ENCODE measurements around the gene P3R3URF.

Gene P3R3URF

DNA sequence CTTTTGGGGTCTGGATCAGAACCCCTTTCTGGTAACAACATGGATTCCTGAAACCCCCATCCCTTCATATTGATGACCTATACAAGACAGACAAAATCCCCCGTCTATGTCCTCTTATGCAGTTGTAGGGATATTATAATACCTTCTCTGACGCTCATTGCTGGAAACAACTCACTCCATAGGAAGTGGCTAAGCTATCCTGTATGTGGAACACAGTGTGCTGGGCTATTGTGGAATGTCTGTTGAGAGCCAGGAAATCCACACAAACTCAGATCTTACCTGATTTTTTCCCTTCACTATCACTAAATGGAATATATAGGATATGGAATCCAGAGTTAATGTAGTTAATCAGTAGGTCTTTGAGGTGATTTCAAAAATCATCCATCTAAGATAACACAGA lies 26.2 kb downstream of the P3R3URF start:
- no peak for DNase-seq (ENCODE audit: low spot score)
- ChIA-PET CTCF (interaction anchor here (0.6 kb wide), 1 partner anchor 10 kb away, joined by 3 read pairs; no protein-coding TSS in a partner anchor), POLR2A (ENCODE audit: low non-redundant PET) (no interaction called here)
- H3K27ac ChIP-seq: no peak overlapping the region
- TF ChIP-seq, protein P1, sequence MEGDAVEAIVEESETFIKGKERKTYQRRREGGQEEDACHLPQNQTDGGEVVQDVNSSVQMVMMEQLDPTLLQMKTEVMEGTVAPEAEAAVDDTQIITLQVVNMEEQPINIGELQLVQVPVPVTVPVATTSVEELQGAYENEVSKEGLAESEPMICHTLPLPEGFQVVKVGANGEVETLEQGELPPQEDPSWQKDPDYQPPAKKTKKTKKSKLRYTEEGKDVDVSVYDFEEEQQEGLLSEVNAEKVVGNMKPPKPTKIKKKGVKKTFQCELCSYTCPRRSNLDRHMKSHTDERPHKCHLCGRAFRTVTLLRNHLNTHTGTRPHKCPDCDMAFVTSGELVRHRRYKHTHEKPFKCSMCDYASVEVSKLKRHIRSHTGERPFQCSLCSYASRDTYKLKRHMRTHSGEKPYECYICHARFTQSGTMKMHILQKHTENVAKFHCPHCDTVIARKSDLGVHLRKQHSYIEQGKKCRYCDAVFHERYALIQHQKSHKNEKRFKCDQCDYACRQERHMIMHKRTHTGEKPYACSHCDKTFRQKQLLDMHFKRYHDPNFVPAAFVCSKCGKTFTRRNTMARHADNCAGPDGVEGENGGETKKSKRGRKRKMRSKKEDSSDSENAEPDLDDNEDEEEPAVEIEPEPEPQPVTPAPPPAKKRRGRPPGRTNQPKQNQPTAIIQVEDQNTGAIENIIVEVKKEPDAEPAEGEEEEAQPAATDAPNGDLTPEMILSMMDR (conservative IDR thresholded peaks at IDR 0.05; ENCODE audit: low read depth): no peak

DNA sequence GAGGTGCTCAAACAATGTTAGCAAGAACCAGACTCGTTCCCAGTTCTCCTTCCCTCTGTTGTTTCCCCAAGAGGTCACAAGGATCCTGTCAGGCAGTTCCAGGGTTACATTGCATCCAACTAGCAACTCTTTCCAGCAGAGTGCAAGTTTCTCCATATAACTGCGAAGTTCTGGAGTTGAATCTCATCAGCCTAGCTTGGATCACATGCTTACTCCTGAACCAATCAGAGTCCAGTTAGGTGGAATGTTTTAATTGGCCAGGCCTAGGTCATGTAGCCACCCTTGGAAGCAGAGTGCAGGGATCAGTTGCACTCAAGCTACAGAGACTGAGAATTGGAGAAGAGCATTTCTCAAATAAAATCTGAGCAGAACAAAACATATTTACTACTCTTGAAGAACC lies 28.0 kb downstream of the P3R3URF start:
- CTCF ChIA-PET: interaction anchor here (0.7 kb wide), 1 partner anchor 1484 kb away, joined by 7 read pairs; no protein-coding TSS in a partner anchor
- POLR2A ChIA-PET (ENCODE audit: low non-redundant PET): no interaction called here
- no peak for DNase-seq (ENCODE audit: low spot score)
- no peak overlapping the region for H3K27ac ChIP-seq
- TF ChIP-seq, protein P1 (conservative IDR thresholded peaks at IDR 0.05; ENCODE audit: low read depth): no peak

DNA sequence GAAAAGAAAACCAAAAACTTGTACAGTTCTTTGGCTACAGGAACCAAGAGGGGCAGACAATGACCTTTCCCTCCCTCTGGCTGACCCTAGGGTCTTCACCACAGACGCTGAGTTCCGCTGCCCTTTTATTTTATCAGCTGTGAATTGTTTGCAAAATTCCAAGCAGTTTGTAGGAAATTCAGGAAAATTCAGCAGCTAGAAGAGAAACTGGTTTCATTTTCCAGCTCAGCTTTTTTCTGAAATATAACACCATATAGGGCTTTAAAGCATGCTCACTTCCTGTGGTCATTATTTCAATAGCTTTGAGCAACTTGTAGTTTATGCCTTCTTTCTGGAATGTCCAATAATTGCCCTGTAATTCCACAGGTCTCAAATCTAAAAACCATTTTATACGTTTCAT lies 38.4 kb downstream of the P3R3URF start:
- POLR2A ChIA-PET (ENCODE audit: low non-redundant PET): no interaction called here
- CTCF ChIA-PET: no interaction called here
- H3K27ac ChIP-seq: no peak overlapping the region
- TF ChIP-seq, protein P1 (conservative IDR thresholded peaks at IDR 0.05; ENCODE audit: low read depth): no peak
- DNase-seq (ENCODE audit: low spot score): no peak

DNA sequence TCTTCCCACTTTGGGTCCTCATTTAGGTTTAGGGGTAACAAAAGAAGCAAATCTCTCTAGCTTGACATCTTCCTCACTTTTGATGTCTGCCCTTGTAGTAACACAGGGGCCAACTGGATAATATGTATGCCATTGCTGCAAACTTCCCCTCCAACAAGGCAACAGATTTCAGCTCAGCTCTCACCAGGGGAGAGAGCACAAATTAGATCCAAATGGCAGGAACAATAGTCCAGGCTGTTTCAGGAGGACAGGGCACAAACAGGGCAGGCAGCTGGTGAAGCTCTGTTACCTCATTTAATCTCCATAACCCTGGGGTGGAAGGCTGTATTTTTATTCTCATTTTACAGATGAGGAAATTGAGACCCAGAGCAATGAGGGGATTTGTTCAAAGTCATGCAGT lies 39.6 kb downstream of the P3R3URF start:
- CTCF ChIA-PET: no interaction called here
- DNase-seq (ENCODE audit: low spot score): no peak

DNA sequence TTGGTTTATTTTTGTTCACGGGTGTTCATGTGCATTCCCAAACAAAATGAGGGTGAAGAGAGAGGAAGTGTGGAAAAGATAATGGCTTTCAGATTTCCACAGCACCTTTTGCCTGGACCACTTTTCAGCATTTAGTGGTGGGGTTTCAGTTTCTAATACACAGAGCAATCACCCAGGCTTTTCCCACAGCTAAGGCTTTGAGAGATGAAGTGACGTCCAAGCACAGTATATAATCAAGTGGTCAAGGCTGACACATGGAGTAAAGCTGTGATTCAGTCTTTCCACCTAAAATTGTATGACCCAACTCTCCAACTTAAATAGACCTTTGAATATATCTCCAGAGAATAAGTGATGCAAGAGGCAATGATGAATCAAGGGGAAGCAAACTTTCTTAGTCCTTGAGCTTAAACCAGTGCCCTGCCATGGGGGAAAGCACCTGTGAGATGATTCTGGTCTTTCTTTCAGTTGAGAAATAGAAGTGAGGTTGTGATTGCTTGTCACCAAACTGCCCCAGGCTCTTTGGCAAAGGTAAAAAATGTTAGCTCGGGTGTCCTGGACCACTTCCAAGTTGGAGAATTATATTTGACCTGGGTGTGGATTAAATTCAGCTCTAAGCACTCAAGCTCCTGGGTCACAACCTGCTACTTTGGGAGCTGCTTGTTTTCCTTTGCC lies 41.5 kb downstream of the P3R3URF start:
- TF ChIP-seq, protein P1 (conservative IDR thresholded peaks at IDR 0.05; ENCODE audit: low read depth): no peak
- CTCF ChIA-PET: interaction anchor here (0.6 to 1.1 kb wide), 6 partner anchors 29 to 166 kb away, joined by 3 read pairs; no protein-coding TSS in a partner anchor
- no peak overlapping the region for H3K27ac ChIP-seq

More for the DNA sequence above, 39.6 kb downstream of the P3R3URF start:
- TF ChIP-seq, protein P1 (conservative IDR thresholded peaks at IDR 0.05; ENCODE audit: low read depth): no peak
- no peak overlapping the region for H3K27ac ChIP-seq
- POLR2A ChIA-PET (ENCODE audit: low non-redundant PET): no interaction called here

DNA sequence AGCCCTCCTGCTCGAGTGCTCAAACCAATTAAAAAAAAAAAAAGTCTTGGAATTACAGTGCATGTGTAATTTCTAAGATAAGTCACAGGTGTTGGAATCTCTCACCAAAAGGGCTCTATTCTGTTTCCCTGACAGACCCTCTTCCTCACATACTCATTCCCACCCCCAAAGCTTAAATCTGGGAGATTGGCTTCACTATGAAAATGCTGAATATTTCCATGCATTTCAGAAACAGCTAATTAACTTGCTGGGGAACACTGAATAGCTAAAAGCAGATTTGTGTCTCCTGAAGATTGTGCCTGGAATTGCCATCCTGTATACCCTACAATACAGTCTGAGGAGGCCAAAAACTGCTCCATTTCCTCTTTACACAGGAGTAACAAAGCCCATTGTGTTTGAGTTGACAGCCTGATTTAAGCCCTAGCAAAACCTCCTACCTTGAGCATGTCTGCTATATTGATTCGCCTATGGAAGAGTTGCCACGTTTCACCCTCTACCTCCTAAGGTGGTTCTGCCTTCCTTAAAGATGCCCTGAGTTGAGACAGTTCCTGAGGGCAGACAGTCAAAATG lies 42.4 kb downstream of the P3R3URF start:
- ChIA-PET CTCF (interaction anchor here (0.6 to 1.0 kb wide), 3 partner anchors 46 to 1042 kb away, joined by 3 to 4 read pairs (median 3); no protein-coding TSS in a partner anchor), POLR2A (ENCODE audit: low non-redundant PET) (no interaction called here)
- DNase-seq (ENCODE audit: low spot score): no peak
- peak overlapping the region; percentile 98 for H3K27ac ChIP-seq
- TF ChIP-seq, protein P1 (conservative IDR thresholded peaks at IDR 0.05; ENCODE audit: low read depth): no peak

More for the DNA sequence above, 41.5 kb downstream of the P3R3URF start:
- DNase-seq (ENCODE audit: low spot score): peak; percentile 66
- POLR2A ChIA-PET (ENCODE audit: low non-redundant PET): interaction anchor here (0.6 kb wide), 1 partner anchor 36 kb away, joined by 3 read pairs; no protein-coding TSS in a partner anchor
